COLO668 (cell line): ENCODE data around the gene MARCHF2.
"Not testable (repeated sequence)": the region's sequence is repeated elsewhere in the genome, so short reads cannot be mapped to it uniquely, and the experiment has no call there.

Source experiments
- DNase-seq: peaks from one replicate; lab custom pipeline; 2025; ENCODE audit not compliant: unreplicated experiment; lab: John Stamatoyannopoulos, UW

The MARCHF2 gene

GRCh38 chr19:8412783-8413628 lies at the start of gene MARCHF2:
Gene MARCHF2, plus strand, starts transcription at chr19:8413305. Its CDS starts 8,536 bp downstream, at chr19:8421841.
- peak; percentile 97 for DNase-seq

GRCh38 chr19:8363803-8364771 lies 49.0 kb upstream of the MARCHF2 start, which contains the start of gene ANGPTL4:
Gene ANGPTL4, plus strand, starts transcription at chr19:8364155. Its CDS starts 167 bp downstream, at chr19:8364322.
- DNase-seq = no peak

- no peak for DNase-seq
Measured at GRCh38 chr19:8366121-8366581, 47.0 kb upstream of the MARCHF2 start.

GRCh38 chr19:8366961-8367326 lies 46.2 kb upstream of the MARCHF2 start:
- no peak for DNase-seq

GRCh38 chr19:8367327-8368001 lies 45.6 kb upstream of the MARCHF2 start:
- DNase-seq = peak; percentile 56

- DNase-seq = no peak
Measured at GRCh38 chr19:8370176-8371010, 42.7 kb upstream of the MARCHF2 start.

- no peak for DNase-seq
Measured at GRCh38 chr19:8371011-8371804, 41.9 kb upstream of the MARCHF2 start.

GRCh38 chr19:8373867-8374813 lies 39.0 kb upstream of the MARCHF2 start:
- no peak for DNase-seq

- DNase-seq = not testable (repeated sequence)
Measured at GRCh38 chr19:8375766-8376165, 37.3 kb upstream of the MARCHF2 start.

- not testable (repeated sequence) for DNase-seq
Measured at GRCh38 chr19:8376373-8376974, 36.6 kb upstream of the MARCHF2 start.

GRCh38 chr19:8377598-8377997 lies 35.5 kb upstream of the MARCHF2 start:
- no peak for DNase-seq

GRCh38 chr19:8379156-8379891 lies 33.8 kb upstream of the MARCHF2 start:
- DNase-seq = not testable (repeated sequence)

- not testable (repeated sequence) for DNase-seq
Measured at GRCh38 chr19:8384569-8384968, 28.5 kb upstream of the MARCHF2 start.

- not testable (repeated sequence) for DNase-seq
Measured at GRCh38 chr19:8385103-8385502, 28.0 kb upstream of the MARCHF2 start.

GRCh38 chr19:8385566-8385965 lies 27.5 kb upstream of the MARCHF2 start:
- not testable (repeated sequence) for DNase-seq

GRCh38 chr19:8386419-8386818 lies 26.7 kb upstream of the MARCHF2 start:
- DNase-seq = not testable (repeated sequence)

- DNase-seq = no peak
Measured at GRCh38 chr19:8386990-8387389, 26.1 kb upstream of the MARCHF2 start.
